Loucy (cell line): ENCODE results near the gene JAG1.

ENCODE experiments used
- H2AFZ ChIP-seq: fragments of 200-600 bp; sonication (generic); 2 replicates; pipeline ENCODE4 v1.6.0; 2016; ENCODE audit warnings: antibody characterized with exemption, mild to moderate bottlenecking, low read length, moderate library complexity
- H3F3A ChIP-seq: fragments of 200-600 bp; 2 replicates; pipeline ENCODE4 v1.6.0; 2016; ENCODE audit warnings: antibody characterized with exemption, low read depth, mild to moderate bottlenecking
- H3K27me3 ChIP-seq: fragments of 200-600 bp; sonication (generic); 2 replicates; pipeline ENCODE4 v1.6.1; 2014; ENCODE audit warnings: low read length, mild to moderate bottlenecking; ENCODE audit not compliant: insufficient read depth, poor library complexity, severe bottlenecking
- H3K36me3 ChIP-seq: fragments of 200-600 bp; sonication (generic); 2 replicates; pipeline ENCODE4 v1.6.1; 2016; ENCODE audit warnings: low read length; ENCODE audit not compliant: insufficient read depth
- H3K4me1 ChIP-seq: fragments of 200-600 bp; sonication (generic); 2 replicates; pipeline ENCODE4 v1.5.1; 2014; ENCODE audit warnings: low read length, mild to moderate bottlenecking; ENCODE audit not compliant: insufficient read depth, poor library complexity, severe bottlenecking
- H3K4me2 ChIP-seq: fragments of 200-600 bp; sonication (generic); 2 replicates; pipeline ENCODE4 v1.6.0; 2014; ENCODE audit warnings: antibody characterized with exemption, low read length, low read depth, mild to moderate bottlenecking; ENCODE audit not compliant: poor library complexity, severe bottlenecking
- H3K4me3 ChIP-seq: fragments of 200-600 bp; sonication (generic); 2 replicates; pipeline ENCODE4 v1.5.1; 2014; ENCODE audit warnings: low read length, mild to moderate bottlenecking, mixed read lengths; ENCODE audit not compliant: poor library complexity, severe bottlenecking
- H3K79me2 ChIP-seq: fragments of 200-600 bp; sonication (generic); 2 replicates; pipeline ENCODE4 v1.6.1; 2014; ENCODE audit warnings: low read length; ENCODE audit not compliant: insufficient read depth
- H3K9ac ChIP-seq: fragments of 200-600 bp; sonication (generic); 2 replicates; pipeline ENCODE4 v1.6.0; 2014; ENCODE audit warnings: mild to moderate bottlenecking, low read depth, low read length, moderate library complexity; ENCODE audit not compliant: poor library complexity, severe bottlenecking
- H3K9me2 ChIP-seq: fragments of 200-600 bp; sonication (generic); replicated peaks from 2 replicates; pipeline ENCODE4 v1.6.1; 2016; ENCODE audit warnings: low read depth, low read length, mixed read lengths
- H3K9me3 ChIP-seq: fragments of 200-600 bp; sonication (generic); 2 replicates; pipeline ENCODE4 v1.6.1; 2014; ENCODE audit warnings: mild to moderate bottlenecking, antibody characterized with exemption, low read length, low read depth; ENCODE audit not compliant: insufficient read depth
- H4K20me1 ChIP-seq: fragments of 200-600 bp; sonication (generic); 2 replicates; pipeline ENCODE4 v1.6.0; 2014; ENCODE audit warnings: antibody characterized with exemption, low read length, mild to moderate bottlenecking; ENCODE audit not compliant: insufficient read depth, poor library complexity, severe bottlenecking
- CTCF ChIP-seq: fragments of 200-600 bp; sonication (generic); conservative IDR thresholded peaks from 2 replicates; pipeline ENCODE4 v1.5.1; 2014; ENCODE audit warnings: mild to moderate bottlenecking, antibody characterized with exemption, low read length
- EZH2phosphoT487 ChIP-seq: fragments of 200-600 bp; IDR thresholded peaks from 2 replicates; pipeline ENCODE4 v1.6.1; 2018; ENCODE audit warnings: antibody characterized with exemption, mild to moderate bottlenecking, moderate library complexity, borderline replicate concordance

Gene JAG1

GRCh38 chr20:10658051-10658823 is 15.6 kb downstream of the JAG1 start:
- H3K9me2 ChIP-seq, result no peaks in the 10 kb centered on the region
- H3K36me3 ChIP-seq, result no peaks in the 10 kb centered on the region
- H3K79me2 ChIP-seq, result no peaks in the 10 kb centered on the region
- H3F3A ChIP-seq, result no peaks in the 10 kb centered on the region
- no peaks in the 10 kb centered on the region for H3K27me3 ChIP-seq
- no peak overlapping the region for H2AFZ ChIP-seq
- H3K4me3 ChIP-seq, result no peak overlapping the region
- no peak overlapping the region for H3K9ac ChIP-seq
- no peaks in the 10 kb centered on the region for H3K4me1 ChIP-seq
- TF ChIP-seq CTCF, result no peak
- no peak for TF ChIP-seq EZH2phosphoT487
- H3K4me2 ChIP-seq, result no peak overlapping the region
- H3K9me3 ChIP-seq, result no peaks in the 10 kb centered on the region
- no peaks in the 10 kb centered on the region for H4K20me1 ChIP-seq

GRCh38 chr20:10657453-10657852 is 16.3 kb downstream of the JAG1 start:
- Histone ChIP-seq H3K27me3 (no peaks in the 10 kb centered on the region), H3K36me3 (no peaks in the 10 kb centered on the region), H3K4me3 (no peak overlapping the region), H3K4me1 (no peaks in the 10 kb centered on the region), H3K9ac (no peak overlapping the region), H3K79me2 (no peaks in the 10 kb centered on the region), H4K20me1 (no peaks in the 10 kb centered on the region), H3K9me3 (no peaks in the 10 kb centered on the region), H3F3A (no peaks in the 10 kb centered on the region), H3K4me2 (no peak overlapping the region), H3K9me2 (no peaks in the 10 kb centered on the region), H2AFZ (no peak overlapping the region)
- TF ChIP-seq EZH2phosphoT487 (no peak), CTCF (no peak)

- Histone ChIP-seq H3K27me3 (no peaks in the 10 kb centered on the region), H3K9me2 (no peaks in the 10 kb centered on the region), H3K4me1 (no peaks in the 10 kb centered on the region), H3K79me2 (no peaks in the 10 kb centered on the region), H2AFZ (no peak overlapping the region), H3K9me3 (no peaks in the 10 kb centered on the region), H3F3A (no peaks in the 10 kb centered on the region), H3K4me2 (no peak overlapping the region), H3K9ac (no peak overlapping the region), H4K20me1 (no peaks in the 10 kb centered on the region), H3K4me3 (no peak overlapping the region), H3K36me3 (no peaks in the 10 kb centered on the region)
- TF ChIP-seq EZH2phosphoT487, result no peak
Observed at GRCh38 chr20:10655720-10656669, 17.8 kb downstream of the JAG1 start.
